GM13977 (cell line): ENCODE results near the gene SLC5A3.

Experiments used
- DNase-seq: peaks from one replicate; pipeline ENCODE4 v3.0.0; 2012; ENCODE audit warnings: low spot score
- CTCF ChIP-seq: IDR thresholded peaks from 2 replicates; pipeline ENCODE4 v1.5.1; 2012; ENCODE audit warnings: mild to moderate bottlenecking, control low read depth; ENCODE audit not compliant: insufficient read depth; ENCODE audit errors: extremely low read depth, missing control alignments
- in situ Hi-C: fragments of 300-500 bp; cut with MboI; formaldehyde crosslinking; loops from one replicate; pipeline ENCODE4 v1.12.0; 2022; ENCODE audit warnings: low sequenced_read_pairs, low pct_unique_long_range_greater_than_20kb, mixed read lengths, inconsistent platforms; ENCODE audit not compliant: unreplicated experiment

The SLC5A3 gene

GRCh38 chr21:34075760-34076660, 2.6 kb downstream of the SLC5A3 start:
- no peak for TF ChIP-seq CTCF
- DNase-seq, result no peak
- in situ Hi-C loops, result no loop called here

GRCh38 chr21:34076835-34077234, 3.5 kb downstream of the SLC5A3 start:
- no peak for TF ChIP-seq CTCF
- in situ Hi-C loops, result no loop called here
- no peak for DNase-seq

- DNase-seq, result no peak
- in situ Hi-C loops, result no loop called here
- no peak for TF ChIP-seq CTCF
Measured at GRCh38 chr21:34077888-34078287, 4.5 kb downstream of the SLC5A3 start.

- in situ Hi-C loops, result no loop called here
- DNase-seq, result no peak
- TF ChIP-seq CTCF, result no peak
Measured at GRCh38 chr21:34078915-34079314, 5.5 kb downstream of the SLC5A3 start.

- no peak for DNase-seq
- in situ Hi-C loops, result no loop called here
- TF ChIP-seq CTCF, result no peak
Measured at GRCh38 chr21:34080710-34081109, 7.3 kb downstream of the SLC5A3 start.

- in situ Hi-C loops, result no loop called here
- no peak for TF ChIP-seq CTCF
- DNase-seq, result no peak
Measured at GRCh38 chr21:34082769-34083168, 9.4 kb downstream of the SLC5A3 start.
